ENCODE results near the gene ABCB10.

ABCB10 gene

GRCh38 chr1:229470406-229471043, 88.0 kb downstream of the ABCB10 start:
- DNase-seq, result no peak

- no peak for DNase-seq
Observed at GRCh38 chr1:229466887-229467286, 91.6 kb downstream of the ABCB10 start.
